Measurements from ENCODE around the gene NDUFV3.
"Not testable (repeated sequence)": the region's sequence is repeated elsewhere in the genome, so short reads cannot be mapped to it uniquely, and the experiment has no call there.

GRCh38 chr21:42908484-42908883, 15.4 kb downstream of the NDUFV3 start:
- TF ChIP-seq CTCF (conservative IDR thresholded peaks at IDR 0.05; ENCODE audit: low read depth, low read length); EZH2 (IDR thresholded peaks at IDR 0.05; ENCODE audit: borderline replicate concordance, low read depth, low read length, poor library complexity, severe bottlenecking): not testable (repeated sequence)
